Caco-2 (cell line): ENCODE results near the gene EXOSC6. TPM values are rescaled to one million over a fixed set of nuclear protein-coding genes. Genes with fewer than 3 reads are reported as not detected.
"Not testable (repeated sequence)": the region's sequence is repeated elsewhere in the genome, so short reads cannot be mapped to it uniquely, and the experiment has no call there.

Source experiments
- BruUV-seq: library from RNA; stranded (reverse); fragments of 400-500 nt; replicated peaks from 2 replicates; lab custom pipeline; 2021; lab: Mats Ljungman, UMichigan
- CTCF ChIA-PET: fragments of 300-600 bp; sonication (Branson Sonifier 250); formaldehyde crosslinking; loops from one replicate; lab custom pipeline; 2022; ENCODE audit warnings: antibody characterized with exemption; lab: Charles Lee
- POLR2A ChIA-PET: fragments of 300-600 bp; sonication (Branson Sonifier 250); formaldehyde crosslinking; loops from one replicate; lab custom pipeline; 2022; ENCODE audit warnings: antibody characterized with exemption; lab: Charles Lee
- DNase-seq, 2 experiments: peaks; one replicate each; pipeline versions ENCODE4 v3.0.0 to v3.0.0-alpha.2; 2020 to 2022
- H3K27me3 ChIP-seq: replicated peaks from 2 replicates; pipeline ENCODE4 v1.6.0; 2011; ENCODE audit warnings: low read length; ENCODE audit not compliant: control insufficient read depth, insufficient read depth
- H3K36me3 ChIP-seq: 2 replicates; pipeline ENCODE4 v1.5.1; 2011; ENCODE audit warnings: low read length; ENCODE audit not compliant: control insufficient read depth, insufficient read depth
- H3K4me1 ChIP-seq: fragments of 250-450 bp; sonication (Bioruptor Pico); 2 replicates; pipeline ENCODE4 v1.5.1; 2020; ENCODE audit warnings: mild to moderate bottlenecking
- H3K4me3 ChIP-seq: 2 replicates; pipeline ENCODE4 v1.5.1; 2011; ENCODE audit warnings: low read depth, mild to moderate bottlenecking, control low read depth, low read length
- H3K9me3 ChIP-seq: fragments of 250-450 bp; sonication (Bioruptor Pico); 2 replicates; pipeline ENCODE4 v1.5.1; 2020; ENCODE audit warnings: mild to moderate bottlenecking, moderate library complexity
- H3K27ac Mint-ChIP-seq: one replicate; pipeline ENCODE4 v1.8.0; 2022; ENCODE audit warnings: mixed read lengths; ENCODE audit not compliant: unreplicated experiment
- H3K27me3 Mint-ChIP-seq: one replicate; pipeline ENCODE4 v1.8.0; 2022; ENCODE audit warnings: mixed read lengths; ENCODE audit not compliant: insufficient read depth, unreplicated experiment
- H3K36me3 Mint-ChIP-seq: one replicate; pipeline ENCODE4 v1.8.0; 2022; ENCODE audit warnings: mild to moderate bottlenecking, mixed read lengths; ENCODE audit not compliant: insufficient read depth, unreplicated experiment
- H3K4me1 Mint-ChIP-seq: one replicate; pipeline ENCODE4 v1.8.0; 2022; ENCODE audit warnings: low read depth, mixed read lengths; ENCODE audit not compliant: unreplicated experiment
- H3K4me3 Mint-ChIP-seq: one replicate; pipeline ENCODE4 v1.8.0; 2022; ENCODE audit warnings: mild to moderate bottlenecking, moderate library complexity, mixed read lengths; ENCODE audit not compliant: unreplicated experiment
- H3K9me3 Mint-ChIP-seq: one replicate; pipeline ENCODE4 v1.8.0; 2022; ENCODE audit warnings: mixed read lengths; ENCODE audit not compliant: unreplicated experiment
- intact Hi-C: fragments of 100-400 bp; cut with micrococcal nuclease; formaldehyde crosslinking; loops from one replicate; pipeline ENCODE4 v1.10.0; 2022; ENCODE audit not compliant: unreplicated experiment
- total RNA-seq: library from RNA; stranded (reverse); gene quantifications from 2 replicates; pipeline ENCODE4 v1.2.3, GENCODE V29; 2022
- TF ChIP-seq, protein P1 (sequence below), 2 experiments: fragments of 200-600 bp in 1 of 2; IDR thresholded peaks; 1 replicate in 1 of 2; 2 replicates in 1 of 2; pipeline versions ENCODE4 v1.5.1 to v1.8.0; 2011 to 2022; ENCODE audit warnings: antibody characterized with exemption in 1 of 2, control low read depth in 1 of 2, inconsistent platforms in 1 of 2, low read depth in 1 of 2, low read length in 1 of 2, mild to moderate bottlenecking in 1 of 2, moderate library complexity in 1 of 2; ENCODE audit not compliant: insufficient read depth in 1 of 2, severe bottlenecking in 1 of 2, unreplicated experiment in 1 of 2

Gene EXOSC6
- total RNA-seq, 1 experiment from 2014 or later = 34.6 TPM

DNA sequence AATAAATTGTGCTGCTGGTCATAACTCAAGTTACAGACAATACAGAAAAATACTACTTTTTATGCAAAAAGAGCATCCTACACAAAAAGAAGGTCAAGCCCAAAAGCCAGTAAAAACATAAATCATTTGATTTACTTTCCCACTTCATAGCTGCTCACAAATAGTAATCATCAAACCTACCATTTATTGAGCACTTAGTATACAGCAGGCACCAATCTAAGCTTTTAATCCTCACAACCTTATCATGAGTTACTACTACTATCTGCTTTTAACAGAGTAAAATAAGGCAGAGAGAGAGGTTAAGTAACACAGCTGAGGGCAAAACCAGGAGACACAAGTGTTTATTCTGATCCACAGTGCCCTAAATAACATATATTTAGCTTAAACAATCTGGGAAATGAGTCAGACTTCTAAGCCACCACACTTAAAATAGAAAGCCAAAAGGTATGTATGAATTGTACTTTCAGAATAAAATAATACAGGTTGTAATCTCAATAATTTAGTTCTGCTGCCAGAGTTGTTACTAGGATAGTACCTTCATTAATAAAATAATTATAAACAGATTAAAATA is 39.3 kb upstream of the EXOSC6 start:
- intact Hi-C loops = no loop called here
- CTCF ChIA-PET = interaction anchor here (1.2 kb wide), 1 partner anchor 8 kb away, joined by 4 read pairs; no protein-coding TSS in a partner anchor
- DNase-seq = no peak
- Mint-ChIP-seq H3K9me3 (no peaks in the 10 kb centered on the region), H3K36me3 (peaks cover 41% of the 10 kb centered on the region), H3K27ac (peak overlapping the region; percentile 99), H3K4me3 (no peak overlapping the region), H3K27me3 (no peaks in the 10 kb centered on the region), H3K4me1 (no peaks in the 10 kb centered on the region)
- POLR2A ChIA-PET = no interaction called here
- H3K4me3 ChIP-seq = no peak overlapping the region
- no peaks in the 10 kb centered on the region for H3K27me3 ChIP-seq
- no peaks in the 10 kb centered on the region for H3K9me3 ChIP-seq
- no TSS peak for BruUV-seq
- H3K36me3 ChIP-seq = no peaks in the 10 kb centered on the region
- no peaks in the 10 kb centered on the region for H3K4me1 ChIP-seq
- TF ChIP-seq, protein P1, sequence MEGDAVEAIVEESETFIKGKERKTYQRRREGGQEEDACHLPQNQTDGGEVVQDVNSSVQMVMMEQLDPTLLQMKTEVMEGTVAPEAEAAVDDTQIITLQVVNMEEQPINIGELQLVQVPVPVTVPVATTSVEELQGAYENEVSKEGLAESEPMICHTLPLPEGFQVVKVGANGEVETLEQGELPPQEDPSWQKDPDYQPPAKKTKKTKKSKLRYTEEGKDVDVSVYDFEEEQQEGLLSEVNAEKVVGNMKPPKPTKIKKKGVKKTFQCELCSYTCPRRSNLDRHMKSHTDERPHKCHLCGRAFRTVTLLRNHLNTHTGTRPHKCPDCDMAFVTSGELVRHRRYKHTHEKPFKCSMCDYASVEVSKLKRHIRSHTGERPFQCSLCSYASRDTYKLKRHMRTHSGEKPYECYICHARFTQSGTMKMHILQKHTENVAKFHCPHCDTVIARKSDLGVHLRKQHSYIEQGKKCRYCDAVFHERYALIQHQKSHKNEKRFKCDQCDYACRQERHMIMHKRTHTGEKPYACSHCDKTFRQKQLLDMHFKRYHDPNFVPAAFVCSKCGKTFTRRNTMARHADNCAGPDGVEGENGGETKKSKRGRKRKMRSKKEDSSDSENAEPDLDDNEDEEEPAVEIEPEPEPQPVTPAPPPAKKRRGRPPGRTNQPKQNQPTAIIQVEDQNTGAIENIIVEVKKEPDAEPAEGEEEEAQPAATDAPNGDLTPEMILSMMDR (IDR thresholded peaks at IDR 0.05; ENCODE audit: insufficient read depth in 1 of 2, low read depth in 1 of 2, low read length in 1 of 2, severe bottlenecking in 1 of 2, unreplicated experiment in 1 of 2) = no peak

DNA sequence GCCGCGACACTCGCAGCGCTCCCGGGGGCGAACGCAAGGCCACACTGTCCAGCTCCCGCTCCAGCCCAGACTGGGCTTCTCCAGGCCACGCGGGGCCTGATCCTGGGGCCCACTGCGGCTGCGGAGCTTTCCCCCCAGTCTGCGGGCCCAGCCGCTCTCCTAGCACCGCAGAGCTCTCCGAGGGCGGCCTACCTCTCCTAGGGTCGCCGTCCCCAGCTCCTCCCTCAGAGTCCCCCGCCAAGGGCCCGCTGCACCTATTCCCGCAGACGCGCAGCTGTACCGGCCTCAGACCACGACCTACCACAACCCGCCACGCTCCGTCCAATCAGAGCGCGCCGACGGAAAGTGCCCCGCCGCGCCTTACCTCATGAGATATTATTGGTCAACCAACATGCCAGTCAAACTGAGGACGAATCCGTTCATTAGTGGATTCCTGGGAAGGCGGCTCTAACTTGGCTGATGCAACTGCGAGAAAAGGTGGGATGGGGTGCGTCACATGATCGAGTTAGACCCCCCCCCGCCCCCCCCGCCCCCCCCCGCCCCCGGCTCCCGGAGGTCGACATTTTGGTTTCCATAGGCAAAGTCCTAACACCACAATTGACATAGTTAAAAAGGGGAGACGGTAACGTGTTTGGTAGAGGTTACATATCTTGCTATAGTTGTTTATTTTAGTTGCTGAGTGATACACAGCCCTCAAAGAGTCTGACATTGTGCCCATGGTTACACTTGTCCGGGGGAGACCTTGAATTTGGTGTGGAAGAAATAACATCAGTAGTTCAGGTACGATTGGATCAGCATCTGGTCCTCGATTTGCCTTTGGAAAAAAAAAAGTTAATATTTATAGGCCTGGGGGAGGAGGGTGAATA is 37.7 kb upstream of the EXOSC6 start, which contains the start of gene AARS1:
AARS1 (minus strand) TSS at position 278 of the 866 bp plus-strand sequence. CDS start 6,743 bp downstream, outside the sequence.
- Mint-ChIP-seq H3K27ac (peak within 1 kb of the TSS; percentile 99), H3K9me3 (no peaks in the 10 kb centered on the region), H3K36me3 (peaks cover 54% of the 10 kb centered on the region), H3K4me1 (no peaks in the 10 kb centered on the region), H3K4me3 (peak within 1 kb of the TSS; percentile 92), H3K27me3 (no peaks in the 10 kb centered on the region)
- TF ChIP-seq, protein P1 (IDR thresholded peaks at IDR 0.05; ENCODE audit: insufficient read depth in 1 of 2, low read depth in 1 of 2, low read length in 1 of 2, severe bottlenecking in 1 of 2, unreplicated experiment in 1 of 2) = peak in 1 of 2 experiments; percentile 1
- POLR2A ChIA-PET = interaction anchor here (0.6 to 2.3 kb wide), 9 partner anchors 9 to 165 kb away, joined by 3 to 32 read pairs (median 5); partner anchors contain the start of genes DDX19A, DDX19B, EXOSC6 and FCSK
- intact Hi-C loops = loop anchor here (1.0 kb wide), 1 partner anchor 10 kb away; the partner anchor contains the start of gene DDX19B
- Histone ChIP-seq H3K4me3 (peak within 1 kb of the TSS; percentile 83), H3K27me3 (no peaks in the 10 kb centered on the region), H3K4me1 (no peaks in the 10 kb centered on the region), H3K9me3 (no peaks in the 10 kb centered on the region), H3K36me3 (no peaks in the 10 kb centered on the region)
- CTCF ChIA-PET = interaction anchor here (0.6 to 1.1 kb wide), 4 partner anchors 10 to 137 kb away, joined by 3 to 6 read pairs (median 4); partner anchors contain the start of genes DDX19B and EXOSC6
- no TSS peak for BruUV-seq
- DNase-seq = peak; percentile 100

DNA sequence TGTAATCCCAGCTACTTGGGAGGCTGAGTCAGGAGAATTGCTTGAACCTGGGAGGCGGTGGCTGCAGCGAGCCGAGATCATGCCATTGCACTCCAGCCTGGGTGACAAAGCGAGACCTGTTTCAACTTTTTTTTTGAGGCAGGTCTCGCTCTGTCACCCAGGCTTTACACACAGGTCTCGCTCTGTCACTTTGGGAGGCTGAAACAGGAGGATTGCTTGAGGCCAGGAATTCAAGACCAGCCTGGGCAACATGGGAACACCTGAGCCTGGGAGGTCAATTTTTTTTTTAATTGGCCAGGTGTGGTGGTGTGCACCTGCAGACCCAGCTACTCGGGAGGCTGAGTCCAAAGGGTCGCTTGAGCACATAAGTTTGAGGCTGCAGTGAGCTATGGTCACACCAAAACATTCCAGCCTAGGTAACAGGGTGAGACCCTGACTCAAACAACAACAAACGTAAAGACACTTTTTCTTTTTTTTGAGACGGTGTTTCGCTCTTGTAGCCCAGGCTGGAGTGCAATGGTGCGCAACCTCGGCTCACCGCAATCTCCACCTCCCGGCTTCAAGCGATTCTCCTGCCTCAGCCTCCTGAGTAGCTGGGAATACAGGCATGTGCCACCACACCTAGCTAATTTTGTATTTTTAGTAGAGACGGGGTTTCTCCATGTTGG is 35.7 kb upstream of the EXOSC6 start:
- ChIA-PET CTCF (interaction anchor here (0.7 kb wide), 1 partner anchor 461 kb away, joined by 3 read pairs; no protein-coding TSS in a partner anchor), POLR2A (interaction anchor here (2.3 kb wide), 1 partner anchor 11 kb away, joined by 32 read pairs; the partner anchor contains the start of gene DDX19B)
- peaks cover 75% of the 10 kb centered on the region for H3K36me3 Mint-ChIP-seq
- H3K27me3 ChIP-seq, intact Hi-C loops, H3K9me3 Mint-ChIP-seq, H3K9me3 ChIP-seq, BruUV-seq, H3K27me3 Mint-ChIP-seq, H3K4me1 ChIP-seq, H3K4me1 Mint-ChIP-seq, DNase-seq, H3K36me3 ChIP-seq: not testable (repeated sequence)
- H3K4me3 ChIP-seq = peak overlapping the region; percentile 83
- peak overlapping the region; percentile 99 for H3K27ac Mint-ChIP-seq
- H3K4me3 Mint-ChIP-seq = peak overlapping the region; percentile 92
